Neural cell (in vitro differentiated cells): ENCODE data around the gene ANGPTL5. TPM values are rescaled to one million over a fixed set of nuclear protein-coding genes. Genes with fewer than 3 reads are reported as not detected.

Experiments
- H2AFZ ChIP-seq: fragments of 200-600, 300-800 bp; sonication (generic), shearing (Covaris generic); 2 replicates; pipeline ENCODE4 v1.6.0; 2014; ENCODE audit warnings: low read depth, mild to moderate bottlenecking, antibody characterized with exemption, low read length, moderate library complexity
- H3F3A ChIP-seq: fragments of 200-600 bp; shearing (Covaris generic); 2 replicates; pipeline ENCODE4 v1.6.1; 2016; ENCODE audit warnings: mild to moderate bottlenecking, moderate library complexity, mixed read lengths, antibody characterized with exemption, low read length; ENCODE audit not compliant: insufficient read depth, poor library complexity, severe bottlenecking
- H3K27ac ChIP-seq: fragments of 200-600, 300-800 bp; sonication (generic), shearing (Covaris generic); 2 replicates; pipeline ENCODE4 v1.5.1; 2014; ENCODE audit warnings: mild to moderate bottlenecking, low read length, moderate library complexity
- H3K27me3 ChIP-seq: fragments of 300-800, 200-600 bp; sonication (generic), shearing (Covaris generic); 2 replicates; pipeline ENCODE4 v1.6.0; 2014; ENCODE audit warnings: mild to moderate bottlenecking, low read depth, low read length, moderate library complexity; ENCODE audit not compliant: insufficient read depth
- H3K36me3 ChIP-seq: fragments of 300-800, 200-600 bp; sonication (generic), shearing (Covaris generic); 2 replicates; pipeline ENCODE4 v1.5.1; 2014; ENCODE audit warnings: mild to moderate bottlenecking, antibody characterized with exemption, low read length, moderate library complexity; ENCODE audit not compliant: insufficient read depth
- H3K4me2 ChIP-seq: fragments of 300-800, 200-600 bp; sonication (generic), shearing (Covaris generic); 2 replicates; pipeline ENCODE4 v1.6.0; 2014; ENCODE audit warnings: mild to moderate bottlenecking, low read length
- H3K4me3 ChIP-seq: fragments of 300-800, 200-600 bp; sonication (generic), shearing (Covaris generic); 2 replicates; pipeline ENCODE4 v1.5.1; 2014; ENCODE audit warnings: mild to moderate bottlenecking, low read length, moderate library complexity
- H3K79me2 ChIP-seq: fragments of 200-600 bp; shearing (Covaris generic); replicated peaks from 2 replicates; pipeline ENCODE4 v1.6.0; 2014; ENCODE audit warnings: mild to moderate bottlenecking, low read length, moderate library complexity; ENCODE audit not compliant: insufficient read depth
- H3K9ac ChIP-seq: fragments of 300-800, 200-600 bp; sonication (generic), shearing (Covaris generic); 2 replicates; pipeline ENCODE4 v1.6.1; 2016; ENCODE audit warnings: mild to moderate bottlenecking, low read length, mixed read lengths
- H3K9me2 ChIP-seq: fragments of 200-600 bp; shearing (Covaris generic); 2 replicates; pipeline ENCODE4 v1.6.1; 2016; ENCODE audit warnings: mild to moderate bottlenecking, low read length, mixed read lengths; ENCODE audit not compliant: insufficient read depth
- H3K9me3 ChIP-seq: fragments of 200-600, 300-800 bp; sonication (generic), shearing (Covaris generic); 2 replicates; pipeline ENCODE4 v1.6.1; 2016; ENCODE audit warnings: mild to moderate bottlenecking, mixed run types, low read length, moderate library complexity, mixed read lengths
- H4K20me1 ChIP-seq: fragments of 200-600 bp; shearing (Covaris generic); 2 replicates; pipeline ENCODE4 v1.6.1; 2016; ENCODE audit warnings: mild to moderate bottlenecking, mixed run types; ENCODE audit not compliant: insufficient read depth
- EP300 ChIP-seq: fragments of 450-650 bp; conservative IDR thresholded peaks from 2 replicates; pipeline ENCODE4 v1.6.1; 2014; ENCODE audit warnings: antibody characterized with exemption, mild to moderate bottlenecking, moderate library complexity; ENCODE audit not compliant: poor library complexity, severe bottlenecking
- EZH2 ChIP-seq: fragments of 200-600, 300-800 bp; shearing (Covaris generic), sonication (generic); IDR thresholded peaks from 2 replicates; pipeline ENCODE4 v1.6.1; 2014; ENCODE audit warnings: antibody characterized with exemption, low read length, borderline replicate concordance, mild to moderate bottlenecking; ENCODE audit not compliant: insufficient read depth, poor library complexity, severe bottlenecking
- MXI1 ChIP-seq: fragments of 450-650 bp; conservative IDR thresholded peaks from 2 replicates; pipeline ENCODE4 v1.6.1; 2014; ENCODE audit warnings: antibody characterized with exemption, mild to moderate bottlenecking; ENCODE audit not compliant: poor library complexity, severe bottlenecking
- POLR2AphosphoS5 ChIP-seq: IDR thresholded peaks from 2 replicates; pipeline ENCODE4 v1.6.1; 2012
- RAD21 ChIP-seq: fragments of 450-650 bp; conservative IDR thresholded peaks from 2 replicates; pipeline ENCODE4 v1.6.1; 2014; ENCODE audit warnings: antibody characterized with exemption, mild to moderate bottlenecking, moderate library complexity
- REST ChIP-seq: IDR thresholded peaks from 2 replicates; pipeline ENCODE4 v1.6.1; 2012; ENCODE audit warnings: borderline replicate concordance
- SMC3 ChIP-seq: fragments of 450-650 bp; conservative IDR thresholded peaks from 2 replicates; pipeline ENCODE4 v1.6.1; 2014; ENCODE audit warnings: antibody characterized with exemption, mild to moderate bottlenecking, moderate library complexity; ENCODE audit not compliant: poor library complexity
- TAF1 ChIP-seq: IDR thresholded peaks from 2 replicates; pipeline ENCODE4 v1.6.1; 2012; ENCODE audit warnings: low read depth
- polyA plus RNA-seq: library from polyadenylated mRNA; depleted of rRNA; stranded (reverse); fragments of >200 nt; gene quantifications from 2 replicates; pipeline ENCODE4 v1.2.3, GENCODE V29; 2014
- TF ChIP-seq, protein P1 (sequence below): fragments of 450-650 bp; IDR thresholded peaks from 2 replicates; pipeline ENCODE4 v1.5.1; 2014; ENCODE audit warnings: antibody characterized with exemption, mild to moderate bottlenecking, moderate library complexity; ENCODE audit not compliant: poor library complexity, severe bottlenecking

Gene ANGPTL5
- polyA plus RNA-seq, 1 donor from 2014 or later = not detected

- Histone ChIP-seq H3K36me3 (no peaks in the 10 kb centered on the region), H2AFZ (no peak overlapping the region), H3F3A (no peaks in the 10 kb centered on the region), H4K20me1 (no peaks in the 10 kb centered on the region), H3K27me3 (no peaks in the 10 kb centered on the region), H3K9me3 (no peaks in the 10 kb centered on the region), H3K9me2 (no peaks in the 10 kb centered on the region), H3K9ac (no peak overlapping the region), H3K79me2 (no peaks in the 10 kb centered on the region), H3K4me2 (no peak overlapping the region), H3K4me3 (no peak overlapping the region), H3K27ac (no peak overlapping the region)
- no peak for TF ChIP-seq POLR2AphosphoS5
- no peak for TF ChIP-seq SMC3
- no peak for TF ChIP-seq TAF1
- no peak for TF ChIP-seq EP300
- TF ChIP-seq EZH2 = no peak
- TF ChIP-seq, protein P1, sequence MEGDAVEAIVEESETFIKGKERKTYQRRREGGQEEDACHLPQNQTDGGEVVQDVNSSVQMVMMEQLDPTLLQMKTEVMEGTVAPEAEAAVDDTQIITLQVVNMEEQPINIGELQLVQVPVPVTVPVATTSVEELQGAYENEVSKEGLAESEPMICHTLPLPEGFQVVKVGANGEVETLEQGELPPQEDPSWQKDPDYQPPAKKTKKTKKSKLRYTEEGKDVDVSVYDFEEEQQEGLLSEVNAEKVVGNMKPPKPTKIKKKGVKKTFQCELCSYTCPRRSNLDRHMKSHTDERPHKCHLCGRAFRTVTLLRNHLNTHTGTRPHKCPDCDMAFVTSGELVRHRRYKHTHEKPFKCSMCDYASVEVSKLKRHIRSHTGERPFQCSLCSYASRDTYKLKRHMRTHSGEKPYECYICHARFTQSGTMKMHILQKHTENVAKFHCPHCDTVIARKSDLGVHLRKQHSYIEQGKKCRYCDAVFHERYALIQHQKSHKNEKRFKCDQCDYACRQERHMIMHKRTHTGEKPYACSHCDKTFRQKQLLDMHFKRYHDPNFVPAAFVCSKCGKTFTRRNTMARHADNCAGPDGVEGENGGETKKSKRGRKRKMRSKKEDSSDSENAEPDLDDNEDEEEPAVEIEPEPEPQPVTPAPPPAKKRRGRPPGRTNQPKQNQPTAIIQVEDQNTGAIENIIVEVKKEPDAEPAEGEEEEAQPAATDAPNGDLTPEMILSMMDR = no peak
- no peak for TF ChIP-seq REST
- TF ChIP-seq MXI1 = no peak
- TF ChIP-seq RAD21 = no peak
These were observed 45.8 kb downstream of the ANGPTL5 start for GRCh38 chr11:101870510-101870909.

DNA sequence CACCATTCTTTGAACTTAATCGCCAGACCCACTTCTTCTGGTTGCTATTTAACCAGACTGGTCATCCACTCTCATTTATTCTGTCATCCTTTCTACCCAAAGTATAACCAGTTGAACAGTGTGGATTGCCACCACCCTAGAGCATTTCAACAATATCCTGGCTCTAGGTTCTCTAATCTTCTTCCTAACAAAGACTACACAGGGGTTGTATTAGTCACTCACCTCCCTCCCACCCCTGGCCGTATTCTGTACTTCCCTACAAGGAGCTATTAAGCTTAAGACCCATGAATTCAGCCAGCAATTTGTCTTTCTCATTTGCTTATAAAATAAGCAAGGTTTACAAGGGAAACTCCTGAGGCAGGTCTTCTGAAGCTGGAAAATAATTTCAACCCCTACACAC is 48.4 kb downstream of the ANGPTL5 start:
- H3K36me3 ChIP-seq = no peaks in the 10 kb centered on the region
- no peaks in the 10 kb centered on the region for H3K9me3 ChIP-seq
- H3K9me2 ChIP-seq = no peaks in the 10 kb centered on the region
- no peak overlapping the region for H2AFZ ChIP-seq
- TF ChIP-seq SMC3 (no peak), POLR2AphosphoS5 (no peak), TAF1 (no peak), EP300 (no peak), RAD21 (no peak), EZH2 (no peak), REST (no peak), MXI1 (no peak)
- TF ChIP-seq, protein P1 = no peak
- H3K27ac ChIP-seq = no peak overlapping the region
- H3K4me2 ChIP-seq = no peak overlapping the region
- H3K79me2 ChIP-seq = no peaks in the 10 kb centered on the region
- no peaks in the 10 kb centered on the region for H4K20me1 ChIP-seq
- no peak overlapping the region for H3K9ac ChIP-seq
- no peak overlapping the region for H3K4me3 ChIP-seq
- no peaks in the 10 kb centered on the region for H3K27me3 ChIP-seq
- H3F3A ChIP-seq = no peaks in the 10 kb centered on the region
